HepG2 (cell line): Measurements from ENCODE around the gene THAP9. TPM values are rescaled to one million over a fixed set of nuclear protein-coding genes. Genes with fewer than 3 reads are reported as not detected.

Experiments used
- ATAC-seq: fragments of 200-7000 bp; cut with Tn5 transposase; 3 replicates; pipeline ENCODE4 v1.9.1; 2020; ENCODE audit warnings: mild to moderate bottlenecking, moderate library complexity
- BruUV-seq: library from RNA; stranded (reverse); fragments of 400-500 nt; replicated peaks from 2 replicates; lab custom pipeline; 2021; lab: Mats Ljungman, UMichigan
- CTCF ChIA-PET: fragments of 300-600 bp; formaldehyde crosslinking; extraction: SDS; loops from one replicate; lab custom pipeline; 2021; ENCODE audit warnings: low total read pairs, inconsistent platforms, low intra/inter-chr PET ratio; lab: Yijun Ruan, JAX
- POLR2A ChIA-PET: fragments of 350-600 bp; sonication (Branson Sonifier 250); formaldehyde crosslinking; loops from one replicate; lab custom pipeline; 2020; ENCODE audit warnings: antibody characterized with exemption, inconsistent platforms; lab: Yijun Ruan, JAX
- DNase-seq: peaks from one replicate; pipeline ENCODE4 v3.0.0-alpha.2; 2015; ENCODE audit warnings: low spot score
- FAIRE-seq: peaks from 3 replicates; lab custom pipeline; 2011; peaks lifted over from hg19 to GRCh38; lab: Jason Lieb, UNC
- H2AFZ ChIP-seq: one replicate; pipeline ENCODE4 v1.6.1; 2011; ENCODE audit warnings: low read length, inconsistent platforms
- H3K27ac ChIP-seq: fragments of 300-600 bp; 3 replicates; pipeline ENCODE4 v1.8.0; 2011; ENCODE audit warnings: mixed run types, mild to moderate bottlenecking, mixed read lengths, low read length, inconsistent platforms; ENCODE audit not compliant: insufficient read depth; ENCODE audit errors: extremely low read length
- H3K27me3 ChIP-seq, 2 experiments: fragments of 200-600 bp in 1 of 2; 2 replicates in 1 of 2; 3 replicates in 1 of 2; pipeline versions ENCODE4 v1.6.0 to v1.8.0; 2011; ENCODE audit warnings: low read length in 2 of 2, mild to moderate bottlenecking in 2 of 2, moderate library complexity in 2 of 2, inconsistent platforms in 1 of 2; ENCODE audit not compliant: insufficient read depth in 2 of 2, control insufficient read depth in 1 of 2
- H3K36me3 ChIP-seq, 2 experiments: fragments of 200-600 bp in 1 of 2; replicated peaks in 1 of 2; 2 replicates in 1 of 2; 3 replicates in 1 of 2; pipeline versions ENCODE4 v1.5.1 to v1.8.0; 2011; ENCODE audit warnings: low read length in 2 of 2, inconsistent platforms in 1 of 2; ENCODE audit not compliant: insufficient read depth in 2 of 2, control insufficient read depth in 1 of 2
- H3K4me1 ChIP-seq: 2 replicates; pipeline ENCODE4 v1.5.1; 2012; ENCODE audit warnings: low read length, inconsistent platforms; ENCODE audit not compliant: insufficient read depth
- H3K4me2 ChIP-seq: 2 replicates; pipeline ENCODE4 v1.6.0; 2011; ENCODE audit warnings: low read depth, low read length, inconsistent platforms
- H3K4me3 ChIP-seq, 3 experiments: fragments of 200-600 bp in 1 of 3; sonication (generic), shearing (Covaris generic) in 1 of 3; replicated peaks in 1 of 3; 2 replicates each; pipeline ENCODE4 v1.5.1; 2011 to 2016; ENCODE audit warnings: low read length in 3 of 3, inconsistent platforms in 2 of 3, low read depth in 2 of 3, mild to moderate bottlenecking in 2 of 3, control low read depth in 1 of 3, mixed read lengths in 1 of 3; ENCODE audit not compliant: insufficient read depth in 1 of 3
- H3K79me2 ChIP-seq: one replicate; pipeline ENCODE4 v1.6.1; 2011; ENCODE audit warnings: low read length, inconsistent platforms; ENCODE audit not compliant: insufficient read depth
- H3K9ac ChIP-seq: 2 replicates; pipeline ENCODE4 v1.6.0; 2011; ENCODE audit warnings: mild to moderate bottlenecking, low read depth, low read length, inconsistent platforms; ENCODE audit not compliant: insufficient read depth
- H3K9me3 ChIP-seq: 2 replicates; pipeline ENCODE4 v1.5.1; 2012; ENCODE audit warnings: mild to moderate bottlenecking, low read length
- H4K20me1 ChIP-seq: 2 replicates; pipeline ENCODE4 v1.6.0; 2011; ENCODE audit warnings: inconsistent platforms, mild to moderate bottlenecking, low read length, moderate library complexity; ENCODE audit not compliant: insufficient read depth
- ATF2 ChIP-seq: sonication (generic); formaldehyde crosslinking; IDR thresholded peaks from 2 replicates; pipeline ENCODE4 v1.4.0; 2020; ENCODE audit warnings: missing genetic modification reagents
- ATF3 ChIP-seq: sonication (generic); formaldehyde crosslinking; IDR thresholded peaks from 2 replicates; pipeline ENCODE4 v1.4.0; 2020; ENCODE audit warnings: missing genetic modification reagents
- CEBPB ChIP-seq: IDR thresholded peaks from 2 replicates; pipeline ENCODE4 v1.6.1; 2011; ENCODE audit warnings: low read depth, low read length, improper control_type of control experiment, borderline replicate concordance
- CEBPG ChIP-seq: IDR thresholded peaks from 2 replicates; pipeline ENCODE4 v1.6.1; 2016
- PCBP1 ChIP-seq: fragments of 200-400 bp; formaldehyde crosslinking; IDR thresholded peaks from 2 replicates; pipeline ENCODE4 v1.6.1; 2017; ENCODE audit warnings: mild to moderate bottlenecking, low read depth, low read length, borderline replicate concordance
- RBM22 ChIP-seq: fragments of 200-400 bp; formaldehyde crosslinking; optimal IDR thresholded peaks from 2 replicates; pipeline ENCODE3; 2017; ENCODE audit warnings: mild to moderate bottlenecking, low read length, moderate library complexity
- RFX1 ChIP-seq: fragments of 450-650 bp; IDR thresholded peaks from 2 replicates; pipeline ENCODE4 v1.6.1; 2017
- SAP130 ChIP-seq: IDR thresholded peaks from 2 replicates; pipeline ENCODE4 v1.6.1; 2016; ENCODE audit warnings: low read depth
- TERF1 ChIP-seq: sonication (generic); formaldehyde crosslinking; IDR thresholded peaks from 2 replicates; pipeline ENCODE4 v1.8.0; 2022; ENCODE audit warnings: mild to moderate bottlenecking, missing genetic modification reagents, moderate library complexity
- ZNF235 ChIP-seq: sonication (generic); formaldehyde crosslinking; IDR thresholded peaks from 2 replicates; pipeline ENCODE4 v1.8.1; 2023; ENCODE audit warnings: mild to moderate bottlenecking, missing genetic modification reagents, borderline replicate concordance
- ZNF33A ChIP-seq: sonication (generic); formaldehyde crosslinking; IDR thresholded peaks from 2 replicates; pipeline ENCODE4 v1.5.1; 2020; ENCODE audit warnings: missing genetic modification reagents, mild to moderate bottlenecking, moderate library complexity, borderline replicate concordance
- whole genome bisulfite sequencing: methylation state at CpG from one replicate; pipeline ENCODE4 v1.1.6; 2017; ENCODE audit warnings: low lambda C conversion rate; 5-methylcytosine and 5-hydroxymethylcytosine counted together
- in situ Hi-C: cut with HindIII; loops from 2 replicates; pipeline ENCODE4 v1.10.0; 2017; ENCODE audit warnings: low pct_unique_long_range_greater_than_20kb; ENCODE audit not compliant: extremely low pct_ligation_motif_present
- intact Hi-C: fragments of 100-400 bp; cut with micrococcal nuclease; formaldehyde crosslinking; loops from one replicate; pipeline ENCODE4 v1.10.0; 2022; ENCODE audit not compliant: unreplicated experiment
- polyA plus RNA-seq, 8 experiments: library from polyadenylated mRNA; depleted of rRNA in 3 of 8; stranded (reverse) in 7 of 8; unstranded in 1 of 8; fragments of >200 nt; fragmentation: Illumina TruSeq in 4 of 8; extraction: Trizol in 4 of 8; gene quantifications; 2 replicates each; pipeline versions ENCODE4 v1.2.1 to v1.2.3, GENCODE V29; 2011 to 2016; ENCODE audit warnings: low read depth in 4 of 8, missing spikeins in 1 of 8, mixed read lengths in 1 of 8; ENCODE audit not compliant: insufficient read depth in 1 of 8
- total RNA-seq, 5 experiments: library from RNA; depleted of rRNA; stranded (reverse); fragments of >200 nt; fragmentation: Illumina TruSeq; extraction: Trizol; gene quantifications; 2 replicates each; pipeline ENCODE4 v1.2.3, GENCODE V29; 2016; ENCODE audit warnings: low read depth in 1 of 5

THAP9 gene
- total and polyA plus RNA-seq, 2 of the 13 experiments (the other 11 are each of a cell fraction or from before 2014, with no cell fraction given) = 6.0 to 7.2 TPM

- Histone ChIP-seq H3K4me1 (no peaks in the 10 kb centered on the region), H2AFZ (no peak overlapping the region), H3K27ac (no peak overlapping the region), H3K9ac (no peak overlapping the region), H3K4me2 (no peak overlapping the region), H4K20me1 (peaks cover 5% of the 10 kb centered on the region; the same call in 1 of the 2 replicates), H3K36me3 (peaks cover 15 to 66% of the 10 kb centered on the region in 2 experiments), H3K9me3 (no peaks in the 10 kb centered on the region)
- no peak for FAIRE-seq
- no peak for ATAC-seq
- intact Hi-C loops = no loop called here
- BruUV-seq = no TSS peak
- in situ Hi-C loops = no loop called here
- WGBS = 97% methylated on average over 6 of the region's 6 CpGs
- DNase-seq = no peak
- ChIA-PET CTCF (no interaction called here), POLR2A (no interaction called here)
- TF ChIP-seq PCBP1 (no peak), RBM22 (peak; percentile 63), TERF1 (CRISPR knock-in tag) (no peak), ZNF33A (CRISPR knock-in tag) (no peak), ZNF235 (CRISPR knock-in tag) (no peak)
- TF ChIP-seq, all 625 proteins: peak for 1
- peaks cover 14% of the 10 kb centered on the region for H3K79me2 ChIP-seq
- no peak overlapping the region for H3K4me3 ChIP-seq
- H3K27me3 ChIP-seq = no peaks in the 10 kb centered on the region
These were observed 36.1 kb upstream of the THAP9 start for GRCh38 chr4:82864336-82864979.

- Histone ChIP-seq H3K79me2 (peaks cover 22% of the 10 kb centered on the region), H4K20me1 (peaks cover 10% of the 10 kb centered on the region; the same call in 1 of the 2 replicates), H3K27me3 (no peaks in the 10 kb centered on the region), H3K9ac (no peak overlapping the region), H3K4me1 (no peaks in the 10 kb centered on the region), H3K4me3 (no peak overlapping the region), H3K4me2 (no peak overlapping the region), H3K36me3 (peaks cover 18 to 77% of the 10 kb centered on the region in 2 experiments), H2AFZ (no peak overlapping the region), H3K27ac (no peak overlapping the region), H3K9me3 (no peaks in the 10 kb centered on the region)
- no peak for FAIRE-seq
- CTCF ChIA-PET = no interaction called here
- BruUV-seq = no TSS peak
- TF ChIP-seq CEBPB (peak; percentile 82), ATF2 (CRISPR knock-in tag) (no peak), ATF3 (no peak), CEBPG (CRISPR knock-in tag) (peak; percentile 15; the same call in 1 of the 2 replicates), SAP130 (CRISPR knock-in tag) (peak; percentile 36; the same call in 1 of the 2 replicates), RFX1 (peak; percentile 22; the same call in 1 of the 2 replicates)
- peak; percentile 27 for DNase-seq
- intact Hi-C loops = no loop called here
- in situ Hi-C loops = no loop called here
- no peak for ATAC-seq
- 71% methylated on average over 1 of the region's 1 CpG for WGBS
- POLR2A ChIA-PET = interaction anchor here (0.7 to 1.1 kb wide), 3 partner anchors 11 to 35 kb away, joined by 3 to 4 read pairs (median 3); partner anchors contain the start of gene THAP9
These were observed 34.9 kb upstream of the THAP9 start for GRCh38 chr4:82865592-82865991.
